ENCODE measurements around the gene ABCG1. TPM values are rescaled to one million over a fixed set of nuclear protein-coding genes. Genes with fewer than 3 reads are reported as not detected.

Gene ABCG1
- total and polyA plus RNA-seq, 2 experiments from 2014 or later: 1.3 to 4.4 TPM

- Mint-ChIP-seq H3K9me3 (peaks cover 17% of the 10 kb centered on the region), H3K4me1 (peaks cover 34% of the 10 kb centered on the region; the same call in 2 of the 3 replicates), H3K27me3 (ENCODE audit: insufficient read depth, low read depth, poor library complexity) (peaks cover 14% of the 10 kb centered on the region), H3K36me3 (ENCODE audit: low read depth) (peaks cover 10% of the 10 kb centered on the region), H3K4me3 (peak overlapping the region; percentile 47; the same call in 2 of the 3 replicates), H3K27ac (peak overlapping the region; percentile 95)
- Histone ChIP-seq H3K27ac (ENCODE audit: low read depth) (peak overlapping the region; percentile 84), H4K20me1 (replicated peaks; ENCODE audit: insufficient read depth) (no peaks in the 10 kb centered on the region), H3K79me2 (replicated peaks; ENCODE audit: insufficient read depth) (no peaks in the 10 kb centered on the region), H3K27me3 (ENCODE audit: insufficient read depth) (no peaks in the 10 kb centered on the region), H3K9me2 (ENCODE audit: insufficient read depth) (no peaks in the 10 kb centered on the region), H3K4me2 (peak overlapping the region; percentile 42), H3K36me3 (ENCODE audit: insufficient read depth) (no peaks in the 10 kb centered on the region), H2AFZ (no peak overlapping the region), H3F3A (replicated peaks; ENCODE audit: low read depth) (no peaks in the 10 kb centered on the region; the same call in 1 of the 2 replicates), H3K4me1 (ENCODE audit: insufficient read depth) (peaks cover 14% of the 10 kb centered on the region; the same call in 1 of the 2 replicates), H3K4me3 (peak overlapping the region; percentile 3; the same call in 1 of the 2 replicates)
- TF ChIP-seq POLR2AphosphoS5 (IDR thresholded peaks at IDR 0.05; ENCODE audit: low read depth) (peak; percentile 62), EZH2 (IDR thresholded peaks at IDR 0.05; ENCODE audit: low read depth, unreplicated experiment) (no peak)
- peak; percentile 94 for DNase-seq (ENCODE audit: low spot score)
- peak; percentile 90 for ATAC-seq
Measured at GRCh38 chr21:42336054-42336453, 117.1 kb downstream of the ABCG1 start.

GRCh38 chr21:42337276-42337675, 118.3 kb downstream of the ABCG1 start:
- H3K27me3 Mint-ChIP-seq (ENCODE audit: insufficient read depth, low read depth, poor library complexity): peaks cover 14% of the 10 kb centered on the region
- Histone ChIP-seq H3K4me3 (no peak overlapping the region; the same call in 1 of the 2 replicates), H3K4me2 (peak overlapping the region; percentile 42; the same call in 1 of the 2 replicates), H3K27ac (ENCODE audit: low read depth) (peak overlapping the region; percentile 84), H3K9me2 (ENCODE audit: insufficient read depth) (no peaks in the 10 kb centered on the region), H3F3A (replicated peaks; ENCODE audit: low read depth) (no peaks in the 10 kb centered on the region; the same call in 1 of the 2 replicates), H3K79me2 (replicated peaks; ENCODE audit: insufficient read depth) (no peaks in the 10 kb centered on the region), H3K27me3 (ENCODE audit: insufficient read depth) (no peaks in the 10 kb centered on the region), H3K36me3 (ENCODE audit: insufficient read depth) (no peaks in the 10 kb centered on the region), H4K20me1 (replicated peaks; ENCODE audit: insufficient read depth) (no peaks in the 10 kb centered on the region), H3K4me1 (ENCODE audit: insufficient read depth) (peaks cover 14% of the 10 kb centered on the region; the same call in 1 of the 2 replicates), H2AFZ (no peak overlapping the region)
- H3K4me1 Mint-ChIP-seq: peaks cover 32% of the 10 kb centered on the region; the same call in 2 of the 3 replicates
- DNase-seq (ENCODE audit: low spot score) (no peak), ATAC-seq (no peak)
- no peak overlapping the region for H3K4me3 Mint-ChIP-seq
- peaks cover 5% of the 10 kb centered on the region; the same call in 2 of the 3 replicates for H3K9me3 Mint-ChIP-seq
- H3K27ac Mint-ChIP-seq: peak overlapping the region; percentile 85; the same call in 1 of the 2 replicates
- no peak for TF ChIP-seq POLR2AphosphoS5 (IDR thresholded peaks at IDR 0.05; ENCODE audit: low read depth)
- TF ChIP-seq REST (IDR thresholded peaks at IDR 0.05; ENCODE audit: unreplicated experiment): no peak
- no peak for TF ChIP-seq CTCF (conservative IDR thresholded peaks at IDR 0.05; ENCODE audit: low read depth in 2 of 2)
- TF ChIP-seq EZH2phosphoT487 (IDR thresholded peaks at IDR 0.05; ENCODE audit: unreplicated experiment): no peak
- TF ChIP-seq STAT1 (IDR thresholded peaks at IDR 0.05; ENCODE audit: unreplicated experiment): no peak
- TF ChIP-seq ZNF331 (CRISPR knock-in tag; IDR thresholded peaks at IDR 0.05; ENCODE audit: low read depth): no peak
- no peak for TF ChIP-seq JUNB (IDR thresholded peaks at IDR 0.05; ENCODE audit: unreplicated experiment)
- no peak for TF ChIP-seq ZNF114 (CRISPR knock-in tag; IDR thresholded peaks at IDR 0.05)
- no peaks in the 10 kb centered on the region; the same call in 2 of the 3 replicates for H3K36me3 Mint-ChIP-seq (ENCODE audit: low read depth)

Measured in GM23338 (cell line).